BJ (cell line): ENCODE data around the gene SATL1. TPM values are rescaled to one million over a fixed set of nuclear protein-coding genes. Genes with fewer than 3 reads are reported as not detected.

Experiments
- CTCF ChIA-PET: fragments of 350-600 bp; formaldehyde crosslinking; extraction: SDS; loops from one replicate; lab custom pipeline; 2021; ENCODE audit warnings: antibody characterized with exemption, inconsistent platforms; lab: Yijun Ruan, JAX
- POLR2A ChIA-PET: fragments of 300-600 bp; sonication (Branson Sonifier 250); formaldehyde crosslinking; extraction: SDS; loops from one replicate; lab custom pipeline; 2021; ENCODE audit warnings: antibody characterized with exemption; lab: Charles Lee
- DNase-seq: peaks from one replicate; pipeline ENCODE4 v3.0.0-alpha.2; 2011; ENCODE audit warnings: low read depth
- H3K27me3 ChIP-seq: 2 replicates; pipeline ENCODE4 v1.6.0; 2011; ENCODE audit warnings: low read length; ENCODE audit not compliant: control insufficient read depth, insufficient read depth
- H3K36me3 ChIP-seq: 2 replicates; pipeline ENCODE4 v1.5.1; 2011; ENCODE audit warnings: low read length; ENCODE audit not compliant: control insufficient read depth, insufficient read depth
- H3K4me3 ChIP-seq: 2 replicates; pipeline ENCODE4 v1.5.1; 2011; ENCODE audit warnings: low read depth, mild to moderate bottlenecking, control low read depth, low read length
- CTCF ChIP-seq: IDR thresholded peaks from 2 replicates; pipeline ENCODE4 v1.5.1; 2011; ENCODE audit warnings: low read depth, mild to moderate bottlenecking, control low read depth, inconsistent platforms, low read length, moderate library complexity; ENCODE audit not compliant: insufficient read depth
- polyA plus RNA-seq: library from polyadenylated mRNA; depleted of rRNA; stranded (reverse); fragments of >200 nt; gene quantifications from 2 replicates; pipeline ENCODE4 v1.2.3, GENCODE V29; 2011; rRNA removed

Gene SATL1
- polyA plus RNA-seq, 1 experiment = not detected

GRCh38 chrX:85052205-85052604 is 191.4 kb downstream of the SATL1 start:
- Histone ChIP-seq H3K4me3 (no peak overlapping the region), H3K27me3 (no peaks in the 10 kb centered on the region), H3K36me3 (no peaks in the 10 kb centered on the region)
- CTCF ChIA-PET = no interaction called here
- POLR2A ChIA-PET = no interaction called here
- no peak for DNase-seq
- no peak for TF ChIP-seq CTCF

- H3K27me3 ChIP-seq = no peaks in the 10 kb centered on the region
- H3K36me3 ChIP-seq = no peaks in the 10 kb centered on the region
- TF ChIP-seq CTCF = no peak
- ChIA-PET POLR2A (no interaction called here), CTCF (no interaction called here)
- no peak for DNase-seq
- H3K4me3 ChIP-seq = no peak overlapping the region
These were observed 192.0 kb downstream of the SATL1 start for GRCh38 chrX:85051627-85052026.

Other genes with a start within 250 kb of the SATL1 start
- gene APOOL, start 239.9 kb downstream of the SATL1 start, polyA plus RNA-seq = 2.5 and 5.6 TPM in 2 replicates
- gene ZNF711, start 212 bp upstream of the SATL1 start, polyA plus RNA-seq = 0.21 and 0.34 TPM in 2 replicates
- gene POF1B, start 135.9 kb upstream of the SATL1 start, polyA plus RNA-seq = not detected in 2 replicates